ENCODE results near the gene GLP1R. TPM values are rescaled to one million over a fixed set of nuclear protein-coding genes. Genes with fewer than 3 reads are reported as not detected.

Gene GLP1R
- under 1 TPM in 2 of 4 donors, not detected in 2; 0.38 to 0.67 TPM for total RNA-seq

GRCh38 chr6:39048481-39049399 lies at the start of gene GLP1R:
Gene GLP1R (plus strand): TSS chr6:39048781. CDS start chr6:39048841, 60 bp downstream.
- DNase-seq, result no peak
- Histone ChIP-seq H3K9me3 (no peaks in the 10 kb centered on the region), H3K27me3 (peaks cover 0 to 10% of the 10 kb centered on the region in 2 donors), H3K4me3 (peak within 1 kb of the TSS in 3 of 4 donors; percentile 7 to 41 (median 37)), H3K36me3 (no peaks in the 10 kb centered on the region), H3K27ac (no peak within 1 kb of the TSS), H3K4me1 (peaks cover 0 to 14% (median 4%) of the 10 kb centered on the region in 4 donors)
- TF ChIP-seq, protein P1, sequence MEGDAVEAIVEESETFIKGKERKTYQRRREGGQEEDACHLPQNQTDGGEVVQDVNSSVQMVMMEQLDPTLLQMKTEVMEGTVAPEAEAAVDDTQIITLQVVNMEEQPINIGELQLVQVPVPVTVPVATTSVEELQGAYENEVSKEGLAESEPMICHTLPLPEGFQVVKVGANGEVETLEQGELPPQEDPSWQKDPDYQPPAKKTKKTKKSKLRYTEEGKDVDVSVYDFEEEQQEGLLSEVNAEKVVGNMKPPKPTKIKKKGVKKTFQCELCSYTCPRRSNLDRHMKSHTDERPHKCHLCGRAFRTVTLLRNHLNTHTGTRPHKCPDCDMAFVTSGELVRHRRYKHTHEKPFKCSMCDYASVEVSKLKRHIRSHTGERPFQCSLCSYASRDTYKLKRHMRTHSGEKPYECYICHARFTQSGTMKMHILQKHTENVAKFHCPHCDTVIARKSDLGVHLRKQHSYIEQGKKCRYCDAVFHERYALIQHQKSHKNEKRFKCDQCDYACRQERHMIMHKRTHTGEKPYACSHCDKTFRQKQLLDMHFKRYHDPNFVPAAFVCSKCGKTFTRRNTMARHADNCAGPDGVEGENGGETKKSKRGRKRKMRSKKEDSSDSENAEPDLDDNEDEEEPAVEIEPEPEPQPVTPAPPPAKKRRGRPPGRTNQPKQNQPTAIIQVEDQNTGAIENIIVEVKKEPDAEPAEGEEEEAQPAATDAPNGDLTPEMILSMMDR (IDR thresholded peaks at IDR 0.05), result no peak
- TF ChIP-seq POLR2A (IDR thresholded peaks at IDR 0.05), result no peak

DNA sequence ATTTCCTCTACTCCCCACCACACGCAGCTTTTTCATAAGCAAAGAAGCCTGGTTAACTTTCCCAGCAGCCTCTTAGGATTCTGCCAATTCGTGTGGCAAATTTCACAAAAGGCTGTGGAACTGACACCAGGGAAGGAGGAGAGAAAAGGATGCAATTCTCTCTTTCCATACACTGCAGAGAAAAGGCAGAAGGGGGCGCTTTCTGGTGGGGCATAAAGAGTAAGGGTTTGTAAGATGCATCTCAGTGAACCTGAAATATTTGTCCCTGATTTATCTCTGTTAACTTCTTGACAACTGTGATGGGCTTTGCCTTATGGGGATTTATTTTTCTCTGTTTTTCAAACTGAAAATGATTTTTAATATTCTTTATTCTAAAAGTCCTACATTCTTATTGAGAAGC lies 45.5 kb upstream of the GLP1R start:
- Histone ChIP-seq H3K27ac (no peak overlapping the region), H3K9me3 (no peaks in the 10 kb centered on the region), H3K4me1 (no peaks in the 10 kb centered on the region), H3K36me3 (no peaks in the 10 kb centered on the region), H3K27me3 (no peaks in the 10 kb centered on the region), H3K4me3 (no peak overlapping the region)
- TF ChIP-seq, protein P1 (IDR thresholded peaks at IDR 0.05), result peak in 1 of 6 experiments; percentile 6
- TF ChIP-seq POLR2A (IDR thresholded peaks at IDR 0.05), result no peak
- no peak for DNase-seq

- Histone ChIP-seq H3K4me3 (no peak overlapping the region), H3K36me3 (no peaks in the 10 kb centered on the region), H3K27ac (no peak overlapping the region), H3K27me3 (no peaks in the 10 kb centered on the region), H3K9me3 (no peaks in the 10 kb centered on the region), H3K4me1 (no peaks in the 10 kb centered on the region)
- TF ChIP-seq POLR2A (IDR thresholded peaks at IDR 0.05), result no peak
- TF ChIP-seq, protein P1 (IDR thresholded peaks at IDR 0.05), result no peak
- DNase-seq, result no peak
Measured at GRCh38 chr6:39003492-39003891, 45.1 kb upstream of the GLP1R start.

DNA sequence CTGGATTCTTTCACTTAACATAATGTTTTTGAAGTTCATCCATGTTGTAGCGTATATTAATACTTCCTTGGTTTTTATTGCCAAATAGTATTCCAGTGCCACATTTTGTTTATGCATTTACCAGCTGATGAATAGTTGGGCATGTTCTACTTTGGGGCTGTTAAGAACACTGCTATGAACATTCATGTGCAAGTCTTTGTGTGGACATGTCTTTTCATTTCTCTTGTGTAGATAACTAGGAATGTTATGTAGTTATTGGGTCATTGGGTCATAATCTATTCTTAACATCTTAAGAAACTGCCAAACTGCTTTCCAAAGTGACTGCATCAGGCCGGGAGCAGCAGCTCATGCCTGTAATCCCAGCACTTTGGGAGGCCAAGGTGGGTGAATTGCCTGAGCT lies 43.8 kb upstream of the GLP1R start:
- Histone ChIP-seq H3K4me3 (no peak overlapping the region), H3K9me3 (no peaks in the 10 kb centered on the region), H3K27me3 (no peaks in the 10 kb centered on the region), H3K36me3 (no peaks in the 10 kb centered on the region), H3K27ac (no peak overlapping the region), H3K4me1 (no peaks in the 10 kb centered on the region)
- TF ChIP-seq, protein P1 (IDR thresholded peaks at IDR 0.05), result no peak
- no peak for TF ChIP-seq POLR2A (IDR thresholded peaks at IDR 0.05)
- DNase-seq, result no peak

GRCh38 chr6:39005774-39006173 lies 42.8 kb upstream of the GLP1R start:
- no peaks in the 10 kb centered on the region for H3K36me3 ChIP-seq
- TF ChIP-seq POLR2A (IDR thresholded peaks at IDR 0.05), result no peak
- TF ChIP-seq, protein P1 (IDR thresholded peaks at IDR 0.05), result no peak
- no peak overlapping the region for H3K4me3 ChIP-seq
- H3K27ac ChIP-seq, result no peak overlapping the region
- no peaks in the 10 kb centered on the region for H3K9me3 ChIP-seq
- DNase-seq, result no peak
- H3K27me3 ChIP-seq, result no peaks in the 10 kb centered on the region
- no peaks in the 10 kb centered on the region for H3K4me1 ChIP-seq

Data from Peyer's patch (tissue), 4 donors.